ENCODE measurements around the gene FZD4.
"Not testable (repeated sequence)": the region's sequence is repeated elsewhere in the genome, so short reads cannot be mapped to it uniquely, and the experiment has no call there.

- not testable (repeated sequence) for TF ChIP-seq EZH2phosphoT487 (IDR thresholded peaks at IDR 0.05; ENCODE audit: borderline replicate concordance, low read depth, low read length); CTCF (conservative IDR thresholded peaks at IDR 0.05; ENCODE audit: low read length)
These were observed 39.3 kb downstream of the FZD4 start for GRCh38 chr11:86915850-86916249.

Data from OCI-LY7 (cell line).